ENCODE measurements around the gene MYPN. TPM values are rescaled to one million over a fixed set of nuclear protein-coding genes. Genes with fewer than 3 reads are reported as not detected.

MYPN gene
- polyA plus RNA-seq, 2 of the 4 experiments (the other 2 are of a cell fraction): 1.5 to 2.1 TPM

GRCh38 chr10:68172324-68172723 lies 63.0 kb downstream of the MYPN start:
- 69% methylated on average over 2 of the region's 2 CpGs for WGBS (ENCODE audit: missing lambda C conversion rate)
- ATAC-seq (no peak), DNase-seq (ENCODE audit: low read depth in 1 of 2, low spot score in 1 of 2) (no peak), FAIRE-seq (no peak)
- POLR2A ChIA-PET: no interaction called here
- no peak overlapping the region for H3K27ac ChIP-seq
- H3K4me2 ChIP-seq: no peak overlapping the region
- TF ChIP-seq HOXA7 (CRISPR knock-in tag; IDR thresholded peaks at IDR 0.05): no peak
- no peak for TF ChIP-seq MAFK (IDR thresholded peaks at IDR 0.05; ENCODE audit: partially characterized antibody)
- no peak for TF ChIP-seq MYC (IDR thresholded peaks at IDR 0.05; ENCODE audit: borderline replicate concordance, low read length)
- TF ChIP-seq RNF2 (IDR thresholded peaks at IDR 0.05; ENCODE audit: borderline replicate concordance, low read depth): no peak
- TF ChIP-seq NFE2L2 (conservative IDR thresholded peaks at IDR 0.05; ENCODE audit: low read length): no peak
- no peak for TF ChIP-seq REST (IDR thresholded peaks at IDR 0.05)
- TF ChIP-seq JUNB (IDR thresholded peaks at IDR 0.05): no peak
- no peak for TF ChIP-seq EHF (CRISPR knock-in tag; IDR thresholded peaks at IDR 0.05)
- no peak for TF ChIP-seq ZSCAN20 (CRISPR knock-in tag; IDR thresholded peaks at IDR 0.05)
- CTCF ChIA-PET: no interaction called here
- H3K4me3 ChIP-seq: no peak overlapping the region
- peaks cover 5% of the 10 kb centered on the region; the same call in 1 of the 3 replicates for H3K4me1 ChIP-seq
- H3K9me3 ChIP-seq: no peaks in the 10 kb centered on the region

- DNase-seq (ENCODE audit: low read depth in 1 of 2, low spot score in 1 of 2): no peak
- Histone ChIP-seq H3K4me2 (no peak overlapping the region), H3K4me3 (no peak overlapping the region), H3K9me3 (no peaks in the 10 kb centered on the region), H3K4me1 (0 out of 3 replicates have a peak, but pooled peaks cover 4% of the 10 kb centered on the region), H3K27ac (no peak overlapping the region)
- TF ChIP-seq ELK1 (IDR thresholded peaks at IDR 0.05; ENCODE audit: low read depth, low read length) (no peak), ESRRA (IDR thresholded peaks at IDR 0.05; ENCODE audit: borderline replicate concordance, low read length) (no peak), RAD21 (conservative IDR thresholded peaks at IDR 0.05 in 1 of 2, IDR thresholded peaks at IDR 0.05 in 1 of 2) (no peak), POLR2AphosphoS2 (conservative IDR thresholded peaks at IDR 0.05; ENCODE audit: low read length) (no peak), EHMT2 (IDR thresholded peaks at IDR 0.05; ENCODE audit: low read depth) (no peak), MAZ (IDR thresholded peaks at IDR 0.05; ENCODE audit: borderline replicate concordance, low read depth, low read length) (no peak), ZNF302 (CRISPR knock-in tag; IDR thresholded peaks at IDR 0.05) (no peak)
- 29% methylated on average over 1 of the region's 1 CpG for WGBS (ENCODE audit: missing lambda C conversion rate)
- no peak for ATAC-seq
- POLR2A ChIA-PET: no interaction called here
- no peak for FAIRE-seq
- CTCF ChIA-PET: interaction anchor here (1.3 to 1.8 kb wide), 7 partner anchors 9 to 126 kb away, joined by 3 to 5 read pairs (median 3); no protein-coding TSS in a partner anchor
Measured at GRCh38 chr10:68175949-68176348, 66.7 kb downstream of the MYPN start.

GRCh38 chr10:68176797-68177196 lies 67.5 kb downstream of the MYPN start:
- no peak overlapping the region for H3K4me3 ChIP-seq
- FAIRE-seq: no peak
- 0 out of 3 replicates have a peak, but pooled peaks cover 4% of the 10 kb centered on the region for H3K4me1 ChIP-seq
- ChIA-PET CTCF (interaction anchor here (0.9 to 1.6 kb wide), 7 partner anchors 10 to 127 kb away, joined by 3 to 5 read pairs (median 3); no protein-coding TSS in a partner anchor), POLR2A (no interaction called here)
- no peak overlapping the region for H3K4me2 ChIP-seq
- no peaks in the 10 kb centered on the region for H3K9me3 ChIP-seq
- 87% methylated on average over 4 of the region's 4 CpGs for WGBS (ENCODE audit: missing lambda C conversion rate)
- no peak for ATAC-seq
- no peak overlapping the region for H3K27ac ChIP-seq
- no peak for DNase-seq (ENCODE audit: low read depth in 1 of 2, low spot score in 1 of 2)
- TF ChIP-seq NPAS2 (CRISPR knock-in tag; IDR thresholded peaks at IDR 0.05; ENCODE audit: borderline replicate concordance) (no peak), KDM1A (IDR thresholded peaks at IDR 0.05; ENCODE audit: low read depth) (no peak), BCL3 (IDR thresholded peaks at IDR 0.05) (no peak), EP300 (IDR thresholded peaks at IDR 0.05) (no peak), SREBF2 (IDR thresholded peaks at IDR 0.05) (no peak), HEYL (CRISPR knock-in tag; IDR thresholded peaks at IDR 0.05) (no peak), HOXB13 (CRISPR knock-in tag; IDR thresholded peaks at IDR 0.05; ENCODE audit: low read depth) (no peak), ZNF302 (CRISPR knock-in tag; IDR thresholded peaks at IDR 0.05) (no peak), MYC (IDR thresholded peaks at IDR 0.05; ENCODE audit: borderline replicate concordance, low read length) (no peak), REST (IDR thresholded peaks at IDR 0.05) (no peak), RARB (CRISPR knock-in tag; IDR thresholded peaks at IDR 0.05) (no peak), NR3C1 (IDR thresholded peaks at IDR 0.05) (no peak), NFE2L2 (conservative IDR thresholded peaks at IDR 0.05; ENCODE audit: low read length) (no peak)
